OCI-LY1 (cell line): Measurements from ENCODE around the gene FPR2.

Source experiments
- H2AFZ ChIP-seq: fragments of 200-600 bp; sonication (generic), shearing (Covaris generic); 2 replicates; pipeline ENCODE4 v1.6.0; 2014; ENCODE audit warnings: antibody characterized with exemption, mild to moderate bottlenecking, low read length
- H3F3A ChIP-seq: fragments of 200-600 bp; sonication (generic), shearing (Covaris generic); 2 replicates; pipeline ENCODE4 v1.6.0; 2014; ENCODE audit warnings: mild to moderate bottlenecking, antibody characterized with exemption, low read length, moderate library complexity; ENCODE audit not compliant: insufficient read depth
- H3K27ac ChIP-seq: fragments of 200-600 bp; sonication (generic); 2 replicates; pipeline ENCODE4 v1.5.1; 2014; ENCODE audit warnings: low read length, mixed run types, mild to moderate bottlenecking, low read depth; ENCODE audit not compliant: poor library complexity, severe bottlenecking
- H3K27me3 ChIP-seq: fragments of 200-600 bp; sonication (generic); 2 replicates; pipeline ENCODE4 v1.6.0; 2014; ENCODE audit warnings: antibody characterized with exemption, mild to moderate bottlenecking, low read length, moderate library complexity; ENCODE audit not compliant: insufficient read depth
- H3K36me3 ChIP-seq: fragments of 200-600 bp; sonication (generic); 2 replicates; pipeline ENCODE4 v1.6.1; 2014; ENCODE audit warnings: mild to moderate bottlenecking, antibody characterized with exemption, low read length, moderate library complexity, mixed read lengths; ENCODE audit not compliant: insufficient read depth
- H3K4me1 ChIP-seq: fragments of 200-600 bp; sonication (generic); 2 replicates; pipeline ENCODE4 v1.5.1; 2014; ENCODE audit warnings: mild to moderate bottlenecking, low read length, moderate library complexity; ENCODE audit not compliant: insufficient read depth, severe bottlenecking
- H3K4me2 ChIP-seq: fragments of 200-600 bp; sonication (generic), shearing (Covaris generic); 2 replicates; pipeline ENCODE4 v1.6.1; 2014; ENCODE audit warnings: low read length
- H3K4me3 ChIP-seq: fragments of 200-600 bp; sonication (generic); 2 replicates; pipeline ENCODE4 v1.5.1; 2014; ENCODE audit warnings: low read length, low read depth, mild to moderate bottlenecking, mixed read lengths; ENCODE audit not compliant: poor library complexity, severe bottlenecking
- H3K79me2 ChIP-seq: fragments of 200-600 bp; shearing (Covaris generic); 2 replicates; pipeline ENCODE4 v1.6.1; 2016; ENCODE audit warnings: mixed run types, low read length, mixed read lengths; ENCODE audit not compliant: insufficient read depth
- H3K9ac ChIP-seq: fragments of 200-600 bp; sonication (generic), shearing (Covaris generic); 2 replicates; pipeline ENCODE4 v1.6.1; 2014; ENCODE audit warnings: mild to moderate bottlenecking, low read length, mixed read lengths
- H3K9me2 ChIP-seq: fragments of 200-600 bp; sonication (generic), shearing (Covaris generic); 2 replicates; pipeline ENCODE4 v1.6.1; 2014; ENCODE audit warnings: low read depth, mild to moderate bottlenecking, low read length, mixed read lengths
- H3K9me3 ChIP-seq: fragments of 200-600 bp; shearing (Covaris generic); 2 replicates; pipeline ENCODE4 v1.6.1; 2014; ENCODE audit warnings: low read length, mixed read lengths
- H4K20me1 ChIP-seq: fragments of 200-600 bp; sonication (generic), shearing (Covaris generic); 2 replicates; pipeline ENCODE4 v1.6.0; 2016; ENCODE audit warnings: mild to moderate bottlenecking, low read length; ENCODE audit not compliant: insufficient read depth
- EZH2 ChIP-seq: fragments of 200-600 bp; sonication (generic), shearing (Covaris generic); IDR thresholded peaks from 2 replicates; pipeline ENCODE4 v1.8.0; 2017; ENCODE audit warnings: borderline replicate concordance, mixed run types, mild to moderate bottlenecking, antibody characterized with exemption, low read length, moderate library complexity, mixed read lengths
- TF ChIP-seq, protein P1 (sequence below): fragments of 200-600 bp; sonication (generic), shearing (Covaris generic); IDR thresholded peaks from 2 replicates; pipeline ENCODE4 v1.5.1; 2017; ENCODE audit warnings: mild to moderate bottlenecking, antibody characterized with exemption, low read length, moderate library complexity, mixed read lengths

Gene FPR2

DNA sequence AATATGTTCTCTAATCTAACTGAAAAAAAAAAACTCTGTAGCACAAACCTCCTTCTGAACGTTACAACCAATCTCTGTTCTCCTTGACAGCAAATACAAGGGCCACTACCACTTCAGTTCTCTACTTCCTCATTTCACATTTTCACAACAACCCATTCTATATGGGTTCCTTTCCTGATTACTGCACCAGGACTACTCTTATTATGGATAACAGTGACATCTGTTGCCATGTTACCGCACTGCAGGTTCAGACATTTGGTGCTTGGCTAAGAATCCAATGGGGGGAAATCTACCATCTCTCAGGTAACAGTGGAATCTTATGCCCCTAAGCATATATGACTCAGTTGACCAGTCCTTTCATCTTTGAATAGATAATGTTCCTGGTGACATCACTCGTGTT lies 22.4 kb downstream of the FPR2 start:
- Histone ChIP-seq H3K4me3 (no peak overlapping the region), H3F3A (no peaks in the 10 kb centered on the region)
- no peak for TF ChIP-seq EZH2
- TF ChIP-seq, protein P1, sequence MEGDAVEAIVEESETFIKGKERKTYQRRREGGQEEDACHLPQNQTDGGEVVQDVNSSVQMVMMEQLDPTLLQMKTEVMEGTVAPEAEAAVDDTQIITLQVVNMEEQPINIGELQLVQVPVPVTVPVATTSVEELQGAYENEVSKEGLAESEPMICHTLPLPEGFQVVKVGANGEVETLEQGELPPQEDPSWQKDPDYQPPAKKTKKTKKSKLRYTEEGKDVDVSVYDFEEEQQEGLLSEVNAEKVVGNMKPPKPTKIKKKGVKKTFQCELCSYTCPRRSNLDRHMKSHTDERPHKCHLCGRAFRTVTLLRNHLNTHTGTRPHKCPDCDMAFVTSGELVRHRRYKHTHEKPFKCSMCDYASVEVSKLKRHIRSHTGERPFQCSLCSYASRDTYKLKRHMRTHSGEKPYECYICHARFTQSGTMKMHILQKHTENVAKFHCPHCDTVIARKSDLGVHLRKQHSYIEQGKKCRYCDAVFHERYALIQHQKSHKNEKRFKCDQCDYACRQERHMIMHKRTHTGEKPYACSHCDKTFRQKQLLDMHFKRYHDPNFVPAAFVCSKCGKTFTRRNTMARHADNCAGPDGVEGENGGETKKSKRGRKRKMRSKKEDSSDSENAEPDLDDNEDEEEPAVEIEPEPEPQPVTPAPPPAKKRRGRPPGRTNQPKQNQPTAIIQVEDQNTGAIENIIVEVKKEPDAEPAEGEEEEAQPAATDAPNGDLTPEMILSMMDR, result peak; percentile 23; the same call in 1 of the 2 replicates

DNA sequence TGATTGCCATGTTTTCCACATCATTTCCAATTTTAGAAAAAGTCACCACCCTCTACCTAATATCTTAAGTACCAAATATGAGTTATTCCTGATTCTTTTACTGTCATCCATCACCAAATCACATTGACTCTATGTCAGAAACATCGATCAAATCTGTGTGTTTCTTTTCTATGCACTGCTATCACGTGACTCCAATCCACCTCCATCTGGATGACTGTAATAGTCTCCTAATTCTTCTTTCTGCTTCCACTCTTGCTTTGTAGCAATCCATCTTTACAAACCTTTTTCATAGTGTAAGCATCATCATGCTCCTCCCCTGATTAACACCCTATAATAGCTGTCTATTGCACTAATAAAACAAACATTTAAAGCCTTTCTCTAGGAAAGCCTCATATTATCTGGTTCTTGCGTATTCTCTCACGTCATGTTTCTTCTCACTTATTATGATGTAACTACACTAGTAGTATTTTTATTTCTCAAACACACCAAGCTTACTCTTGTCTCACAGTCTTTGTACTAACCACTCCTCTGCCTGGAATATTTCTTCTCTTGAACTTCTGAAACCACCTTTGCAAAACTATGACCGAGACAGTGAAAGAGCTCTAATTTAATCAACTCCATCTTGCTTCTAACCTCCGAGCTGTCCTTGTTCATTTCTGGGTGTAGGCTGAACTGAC lies 23.3 kb downstream of the FPR2 start:
- no peak overlapping the region for H3K4me3 ChIP-seq
- no peak overlapping the region for H2AFZ ChIP-seq
- no peaks in the 10 kb centered on the region for H3K79me2 ChIP-seq
- no peak overlapping the region for H3K4me2 ChIP-seq
- no peak for TF ChIP-seq EZH2
- TF ChIP-seq, protein P1, result no peak
- no peaks in the 10 kb centered on the region for H3K36me3 ChIP-seq
- H3K9ac ChIP-seq, result no peak overlapping the region
- no peak overlapping the region for H3K27ac ChIP-seq
- no peaks in the 10 kb centered on the region for H3K4me1 ChIP-seq
- no peaks in the 10 kb centered on the region for H3F3A ChIP-seq
- no peaks in the 10 kb centered on the region for H3K9me3 ChIP-seq
- no peaks in the 10 kb centered on the region for H3K9me2 ChIP-seq
- H3K27me3 ChIP-seq, result no peaks in the 10 kb centered on the region
- H4K20me1 ChIP-seq, result no peaks in the 10 kb centered on the region

More for the DNA sequence above, 22.4 kb downstream of the FPR2 start:
- no peaks in the 10 kb centered on the region for H3K36me3 ChIP-seq
- H3K4me2 ChIP-seq, result no peak overlapping the region
- no peaks in the 10 kb centered on the region for H4K20me1 ChIP-seq
- H3K9me3 ChIP-seq, result no peaks in the 10 kb centered on the region
- no peak overlapping the region for H2AFZ ChIP-seq
- no peaks in the 10 kb centered on the region for H3K79me2 ChIP-seq
- H3K9me2 ChIP-seq, result no peaks in the 10 kb centered on the region
- no peaks in the 10 kb centered on the region for H3K4me1 ChIP-seq
- H3K27ac ChIP-seq, result no peak overlapping the region
- no peaks in the 10 kb centered on the region for H3K27me3 ChIP-seq
- H3K9ac ChIP-seq, result no peak overlapping the region

DNA sequence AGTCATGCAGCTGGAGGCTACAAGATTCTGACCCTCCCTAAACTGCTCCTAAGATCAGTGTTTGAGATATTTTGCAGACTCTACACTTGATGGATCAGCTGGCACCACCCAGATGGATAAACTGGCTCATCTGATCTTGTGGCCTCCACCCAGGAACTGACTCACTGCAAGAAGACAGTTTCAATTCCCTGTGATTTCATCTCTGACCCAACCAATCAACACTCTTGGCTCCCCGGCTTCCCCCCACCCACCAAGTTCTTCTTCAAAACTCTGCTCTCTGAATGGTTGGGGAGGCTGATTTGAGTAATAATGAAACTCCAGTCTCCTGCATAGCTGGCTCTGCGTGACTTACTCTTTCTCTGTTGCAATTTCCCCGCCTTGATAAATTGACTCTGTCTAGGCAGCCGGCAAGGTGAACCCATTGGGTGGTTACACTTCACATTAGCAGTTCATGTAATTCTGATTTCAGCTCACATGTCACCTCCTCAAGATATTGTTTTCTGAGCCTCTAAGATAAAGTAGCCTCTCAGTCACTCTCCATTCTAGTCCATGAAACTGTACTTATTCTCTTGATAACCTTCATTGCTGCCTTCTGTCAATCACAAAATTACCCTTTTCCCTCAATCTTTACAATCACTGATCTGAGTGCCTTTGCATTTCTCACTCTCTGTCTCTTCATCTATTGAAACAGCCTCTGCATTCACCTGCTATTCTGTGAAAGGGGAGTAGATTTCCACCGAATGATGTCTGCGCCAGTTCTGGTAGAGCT lies 24.1 kb downstream of the FPR2 start:
- TF ChIP-seq, protein P1, result no peak
- no peak for TF ChIP-seq EZH2
- Histone ChIP-seq H3K79me2 (no peaks in the 10 kb centered on the region), H3K4me3 (no peak overlapping the region), H3K4me1 (no peaks in the 10 kb centered on the region), H3K27me3 (no peaks in the 10 kb centered on the region), H3K9ac (no peak overlapping the region), H2AFZ (no peak overlapping the region), H3F3A (no peaks in the 10 kb centered on the region), H3K9me3 (no peaks in the 10 kb centered on the region), H3K9me2 (no peaks in the 10 kb centered on the region), H3K27ac (no peak overlapping the region), H3K4me2 (no peak overlapping the region), H3K36me3 (no peaks in the 10 kb centered on the region), H4K20me1 (no peaks in the 10 kb centered on the region)
